Measurements from ENCODE around the gene PPIL1.

PPIL1 gene

DNA sequence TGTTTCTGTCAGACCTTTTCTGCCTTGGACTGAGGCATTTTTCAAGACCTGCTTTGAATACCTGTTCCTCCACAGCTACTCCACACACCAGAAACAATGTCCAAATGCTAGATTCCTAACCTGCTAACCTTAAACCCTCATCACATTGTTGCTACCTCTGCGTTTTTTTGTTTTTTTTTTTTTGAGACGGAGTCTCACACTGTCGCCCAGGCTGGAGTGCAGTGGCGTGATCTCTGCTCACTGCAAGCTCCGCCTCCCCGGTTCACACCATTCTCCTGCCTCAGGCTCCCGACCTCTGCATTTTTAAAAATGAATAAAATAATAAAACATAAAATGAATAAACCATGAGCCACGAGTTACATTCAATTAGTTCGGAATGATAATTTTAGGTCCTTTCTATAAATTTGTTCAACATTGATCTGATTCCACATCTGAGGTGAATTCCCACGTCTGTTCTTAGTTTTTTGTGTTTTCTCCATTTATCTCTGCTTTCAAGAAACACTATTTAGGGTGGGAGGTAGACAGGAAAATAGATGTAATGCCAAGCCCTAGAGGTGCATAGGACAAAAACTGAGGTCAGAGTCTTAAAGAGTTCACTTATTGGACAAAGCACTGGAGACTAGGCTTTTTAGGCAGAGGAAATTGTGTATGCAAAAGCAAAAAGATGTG lies 12.5 kb upstream of the PPIL1 start:
- no peaks in the 10 kb centered on the region for H4K20me1 ChIP-seq (ENCODE audit: low read depth, low read length)
- H3F3A ChIP-seq (ENCODE audit: insufficient read depth), result peaks cover 34% of the 10 kb centered on the region; the same call in 1 of the 2 replicates
- H3K4me3 ChIP-seq (ENCODE audit: insufficient read depth, low read length, poor library complexity, severe bottlenecking), result peak overlapping the region; percentile 83
- peak overlapping the region; percentile 77 for H3K9ac ChIP-seq (ENCODE audit: low read length)
- peak overlapping the region; percentile 86 for H3K27ac ChIP-seq (ENCODE audit: low read depth, low read length)
- peaks cover 59% of the 10 kb centered on the region for H3K79me2 ChIP-seq (ENCODE audit: insufficient read depth, low read length)
- no peaks in the 10 kb centered on the region for H3K27me3 ChIP-seq (ENCODE audit: low read length)
- TF ChIP-seq EZH2phosphoT487 (conservative IDR thresholded peaks at IDR 0.05; ENCODE audit: low read length), result no peak
- TF ChIP-seq, protein P1, sequence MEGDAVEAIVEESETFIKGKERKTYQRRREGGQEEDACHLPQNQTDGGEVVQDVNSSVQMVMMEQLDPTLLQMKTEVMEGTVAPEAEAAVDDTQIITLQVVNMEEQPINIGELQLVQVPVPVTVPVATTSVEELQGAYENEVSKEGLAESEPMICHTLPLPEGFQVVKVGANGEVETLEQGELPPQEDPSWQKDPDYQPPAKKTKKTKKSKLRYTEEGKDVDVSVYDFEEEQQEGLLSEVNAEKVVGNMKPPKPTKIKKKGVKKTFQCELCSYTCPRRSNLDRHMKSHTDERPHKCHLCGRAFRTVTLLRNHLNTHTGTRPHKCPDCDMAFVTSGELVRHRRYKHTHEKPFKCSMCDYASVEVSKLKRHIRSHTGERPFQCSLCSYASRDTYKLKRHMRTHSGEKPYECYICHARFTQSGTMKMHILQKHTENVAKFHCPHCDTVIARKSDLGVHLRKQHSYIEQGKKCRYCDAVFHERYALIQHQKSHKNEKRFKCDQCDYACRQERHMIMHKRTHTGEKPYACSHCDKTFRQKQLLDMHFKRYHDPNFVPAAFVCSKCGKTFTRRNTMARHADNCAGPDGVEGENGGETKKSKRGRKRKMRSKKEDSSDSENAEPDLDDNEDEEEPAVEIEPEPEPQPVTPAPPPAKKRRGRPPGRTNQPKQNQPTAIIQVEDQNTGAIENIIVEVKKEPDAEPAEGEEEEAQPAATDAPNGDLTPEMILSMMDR (IDR thresholded peaks at IDR 0.05; ENCODE audit: insufficient read depth, low read length, poor library complexity, severe bottlenecking), result no peak
- H3K4me2 ChIP-seq (ENCODE audit: low read depth, low read length, poor library complexity, severe bottlenecking), result peak overlapping the region; percentile 97
- no peaks in the 10 kb centered on the region for H3K9me2 ChIP-seq (replicated peaks; ENCODE audit: insufficient read depth, low read length)
- no peak overlapping the region for H2AFZ ChIP-seq (ENCODE audit: low read depth, low read length, severe bottlenecking)
- H3K9me3 ChIP-seq (ENCODE audit: insufficient read depth, low read length), result no peaks in the 10 kb centered on the region
- peaks cover 4% of the 10 kb centered on the region; the same call in 1 of the 2 replicates for H3K36me3 ChIP-seq (ENCODE audit: low read length)

DNA sequence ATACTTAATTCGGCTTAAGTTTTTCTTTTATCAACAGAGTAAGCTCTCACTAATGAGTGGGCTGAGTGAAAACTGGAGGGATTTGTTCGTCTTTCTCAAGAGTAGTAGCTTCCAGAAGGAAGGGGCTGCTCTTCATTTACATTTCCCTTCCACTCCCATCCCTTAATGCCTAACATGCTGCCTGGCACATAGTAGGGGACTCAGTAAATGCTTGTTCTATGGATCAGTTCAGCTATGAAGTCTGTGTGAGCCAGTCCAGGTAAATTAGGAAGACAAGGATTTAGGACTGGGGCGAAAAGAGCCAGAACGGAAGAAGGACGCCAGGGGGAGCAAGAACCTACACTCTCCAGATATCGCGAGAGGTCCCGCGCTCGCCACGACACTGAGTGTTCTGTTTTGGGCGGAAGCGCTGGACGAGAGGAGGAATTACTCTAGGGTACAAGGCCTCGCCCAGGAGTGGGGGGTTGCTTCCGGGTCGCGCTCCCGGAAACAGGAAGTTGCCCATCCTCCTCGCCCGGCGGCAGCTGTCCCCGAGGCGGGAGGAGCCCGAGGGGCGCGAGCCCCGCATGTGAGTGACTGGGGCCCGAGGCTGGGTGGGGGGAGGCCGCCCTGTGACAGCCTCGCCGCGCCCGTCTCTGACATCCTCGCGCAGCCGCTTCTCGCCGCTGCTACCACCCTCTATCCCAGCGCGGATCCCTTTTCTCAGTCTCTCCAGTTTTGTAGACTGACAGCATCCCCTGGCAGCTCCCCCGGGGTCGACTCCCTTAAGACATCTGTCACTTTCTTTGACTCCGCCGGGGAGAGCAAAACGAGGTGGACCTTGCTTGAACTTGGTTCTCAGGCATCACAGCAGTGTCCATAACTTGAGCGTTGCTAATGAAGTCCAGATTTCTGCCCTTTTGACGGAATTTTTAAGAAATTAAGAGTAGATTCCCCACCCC lies 11.1 kb upstream of the PPIL1 start, which contains the start of gene C6orf89:
Gene C6orf89 (plus strand): TSS at position 492 of the 941 bp plus-strand sequence. CDS start 13,493 bp downstream, outside the sequence.
- no peaks in the 10 kb centered on the region for H3K9me3 ChIP-seq (ENCODE audit: insufficient read depth, low read length)
- no peaks in the 10 kb centered on the region for H3K27me3 ChIP-seq (ENCODE audit: low read length)
- no peaks in the 10 kb centered on the region for H4K20me1 ChIP-seq (ENCODE audit: low read depth, low read length)
- peak within 1 kb of the TSS; percentile 97 for H3K4me2 ChIP-seq (ENCODE audit: low read depth, low read length, poor library complexity, severe bottlenecking)
- H3K9ac ChIP-seq (ENCODE audit: low read length), result peak within 1 kb of the TSS; percentile 77
- peaks cover 4% of the 10 kb centered on the region; the same call in 1 of the 2 replicates for H3K36me3 ChIP-seq (ENCODE audit: low read length)
- peak within 1 kb of the TSS; percentile 83 for H3K4me3 ChIP-seq (ENCODE audit: insufficient read depth, low read length, poor library complexity, severe bottlenecking)
- peak within 1 kb of the TSS; percentile 86 for H3K27ac ChIP-seq (ENCODE audit: low read depth, low read length)
- peak within 1 kb of the TSS; percentile 82 for H2AFZ ChIP-seq (ENCODE audit: low read depth, low read length, severe bottlenecking)
- no peaks in the 10 kb centered on the region for H3K9me2 ChIP-seq (replicated peaks; ENCODE audit: insufficient read depth, low read length)
- no peak for TF ChIP-seq EZH2phosphoT487 (conservative IDR thresholded peaks at IDR 0.05; ENCODE audit: low read length)
- TF ChIP-seq, protein P1 (IDR thresholded peaks at IDR 0.05; ENCODE audit: insufficient read depth, low read length, poor library complexity, severe bottlenecking), result peak; percentile 94
- peaks cover 34% of the 10 kb centered on the region; the same call in 1 of the 2 replicates for H3F3A ChIP-seq (ENCODE audit: insufficient read depth)
- H3K79me2 ChIP-seq (ENCODE audit: insufficient read depth, low read length), result peaks cover 48% of the 10 kb centered on the region

DNA sequence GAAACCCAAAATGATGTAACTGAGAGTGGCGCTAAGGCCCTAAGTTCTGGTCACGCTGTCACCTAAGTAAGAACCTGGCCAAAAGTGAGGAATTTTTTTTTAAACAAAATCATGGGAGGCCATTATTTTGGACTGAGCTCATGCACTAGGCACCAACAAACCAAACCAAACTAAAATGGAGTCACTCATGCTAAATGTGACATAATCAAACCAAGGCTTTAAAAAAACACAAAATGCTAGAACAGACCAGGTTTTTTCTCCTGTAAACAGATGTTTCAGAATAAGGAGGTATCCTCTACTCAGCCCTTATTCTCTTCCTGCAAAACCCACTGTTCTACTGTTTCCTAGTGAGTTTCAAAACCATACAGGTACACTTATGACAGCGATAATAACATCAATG lies 10.0 kb upstream of the PPIL1 start:
- H2AFZ ChIP-seq (ENCODE audit: low read depth, low read length, severe bottlenecking), result peak overlapping the region; percentile 82
- TF ChIP-seq, protein P1 (IDR thresholded peaks at IDR 0.05; ENCODE audit: insufficient read depth, low read length, poor library complexity, severe bottlenecking), result no peak
- TF ChIP-seq EZH2phosphoT487 (conservative IDR thresholded peaks at IDR 0.05; ENCODE audit: low read length), result no peak
- H3K9me3 ChIP-seq (ENCODE audit: insufficient read depth, low read length), result no peaks in the 10 kb centered on the region
- H3K27me3 ChIP-seq (ENCODE audit: low read length), result no peaks in the 10 kb centered on the region
- no peaks in the 10 kb centered on the region for H3K36me3 ChIP-seq (ENCODE audit: low read length)
- no peak overlapping the region for H3K27ac ChIP-seq (ENCODE audit: low read depth, low read length)
- H3F3A ChIP-seq (ENCODE audit: insufficient read depth), result peaks cover 32% of the 10 kb centered on the region; the same call in 1 of the 2 replicates
- no peaks in the 10 kb centered on the region for H4K20me1 ChIP-seq (ENCODE audit: low read depth, low read length)
- no peaks in the 10 kb centered on the region for H3K9me2 ChIP-seq (replicated peaks; ENCODE audit: insufficient read depth, low read length)
- H3K4me3 ChIP-seq (ENCODE audit: insufficient read depth, low read length, poor library complexity, severe bottlenecking), result no peak overlapping the region
- H3K4me2 ChIP-seq (ENCODE audit: low read depth, low read length, poor library complexity, severe bottlenecking), result no peak overlapping the region
- no peak overlapping the region for H3K9ac ChIP-seq (ENCODE audit: low read length)
- H3K79me2 ChIP-seq (ENCODE audit: insufficient read depth, low read length), result peaks cover 37% of the 10 kb centered on the region
